ENCODE data around the gene NR2F1-AS1.
"Not testable (repeated sequence)": the region's sequence is repeated elsewhere in the genome, so short reads cannot be mapped to it uniquely, and the experiment has no call there.

The NR2F1-AS1 gene

GRCh38 chr5:93430118-93430517 is 150.9 kb downstream of the NR2F1-AS1 start:
- DNase-seq (ENCODE audit: low read depth in 2 of 2) = no peak

DNA sequence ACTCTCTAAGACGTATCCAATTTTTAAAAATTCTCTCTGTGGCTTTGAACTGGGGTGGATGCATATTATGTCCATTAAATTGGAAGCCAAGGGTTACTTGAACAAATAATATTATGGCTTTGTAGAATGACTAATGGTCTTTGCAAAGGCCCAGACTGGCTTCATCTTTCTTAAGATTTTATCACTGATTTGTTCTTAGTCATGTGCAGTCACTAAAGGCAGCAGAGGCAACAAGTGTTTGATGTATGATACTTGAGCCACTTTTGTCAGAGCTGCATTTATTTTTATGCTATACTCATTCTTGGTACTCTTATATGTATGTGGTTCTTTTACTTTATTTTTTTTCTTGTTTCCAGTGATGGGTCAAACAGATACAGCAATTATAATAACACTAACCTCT is 152.2 kb downstream of the NR2F1-AS1 start:
- no peak for DNase-seq (ENCODE audit: low read depth in 2 of 2)

DNA sequence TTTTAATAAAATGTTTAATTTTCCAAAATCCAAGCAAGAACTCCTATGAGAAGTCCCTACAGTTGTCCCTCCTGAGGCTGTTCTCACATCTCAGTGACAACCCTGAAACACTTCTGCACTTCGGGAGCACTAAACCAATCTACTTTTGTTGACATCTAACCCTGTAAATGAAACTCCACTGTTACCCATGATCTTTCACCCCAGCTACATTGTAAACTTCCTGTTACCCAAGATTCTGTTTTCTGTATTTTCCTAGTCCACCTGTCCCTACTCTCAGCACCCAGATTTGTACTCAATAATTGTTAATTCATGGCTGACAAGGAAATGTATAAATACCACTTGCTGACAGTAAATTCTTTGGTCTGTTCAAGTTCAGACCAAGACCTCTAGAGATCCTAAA is 153.7 kb downstream of the NR2F1-AS1 start:
- DNase-seq (ENCODE audit: low read depth in 2 of 2) = no peak

GRCh38 chr5:93425096-93425495 is 155.9 kb downstream of the NR2F1-AS1 start:
- DNase-seq (ENCODE audit: low read depth in 2 of 2) = no peak

DNA sequence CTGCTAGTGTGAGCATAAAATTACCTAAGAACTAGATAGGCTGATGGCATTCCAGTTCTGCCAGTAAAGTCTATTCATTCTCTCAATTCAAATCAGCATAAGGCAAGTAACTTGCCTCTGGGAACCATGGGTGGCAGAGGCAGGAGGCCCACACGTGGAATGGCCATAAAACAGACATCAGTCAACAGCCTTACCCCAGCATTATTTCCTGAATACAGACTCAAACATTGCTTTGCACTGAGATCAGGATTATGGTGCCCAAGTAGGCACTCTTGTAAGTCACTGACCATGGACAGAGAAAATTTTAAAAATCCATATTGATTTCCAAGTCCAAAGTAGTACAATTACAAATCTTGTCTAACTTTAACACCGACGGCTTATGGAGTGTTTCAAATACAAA is 157.7 kb downstream of the NR2F1-AS1 start:
- DNase-seq (ENCODE audit: low read depth in 2 of 2) = no peak

GRCh38 chr5:93422652-93423280 is 158.3 kb downstream of the NR2F1-AS1 start:
- no peak for DNase-seq (ENCODE audit: low read depth in 2 of 2)

DNA sequence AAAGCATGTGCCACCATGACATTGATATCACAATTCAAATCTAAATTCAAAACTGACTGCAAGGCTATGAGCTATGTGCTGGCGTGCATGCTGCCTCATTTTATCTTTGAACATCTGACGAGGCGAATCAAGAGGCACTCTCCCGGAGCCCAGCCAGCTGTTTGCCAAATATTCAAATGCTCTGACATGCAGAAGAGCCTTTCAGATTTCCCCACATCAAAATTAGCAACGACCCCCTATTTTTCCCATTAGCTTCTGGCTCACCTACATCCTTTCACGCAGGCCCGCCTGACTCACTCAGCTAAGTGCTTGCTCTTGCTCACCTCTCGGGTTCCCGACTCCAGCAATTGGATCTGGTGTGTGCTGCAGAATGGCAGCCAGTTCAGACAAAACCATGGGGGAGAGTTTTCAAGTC is 159.0 kb downstream of the NR2F1-AS1 start:
- DNase-seq (ENCODE audit: low read depth in 2 of 2) = no peak

DNA sequence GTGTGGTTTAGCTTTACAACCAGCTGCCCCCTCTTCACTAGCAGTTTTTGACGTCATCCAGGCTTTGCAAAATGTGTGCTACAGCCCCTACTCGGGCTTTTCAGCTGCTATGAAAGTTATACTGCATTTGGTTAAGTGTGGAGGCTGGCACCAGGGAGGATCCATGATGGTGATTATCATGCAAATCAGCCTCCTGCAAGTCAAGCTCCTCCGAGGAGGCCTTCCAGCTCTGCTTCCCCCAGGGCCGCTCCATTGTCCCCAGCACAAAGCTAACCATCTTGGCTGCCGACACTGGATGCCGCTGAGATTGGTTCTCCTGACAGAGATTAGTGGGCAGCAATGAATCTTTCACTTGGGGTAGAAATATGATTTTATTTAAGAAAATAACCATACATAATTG is 159.6 kb downstream of the NR2F1-AS1 start:
- no peak for DNase-seq (ENCODE audit: low read depth in 2 of 2)

- no peak for DNase-seq (ENCODE audit: low read depth in 2 of 2)
These were observed 163.5 kb downstream of the NR2F1-AS1 start for GRCh38 chr5:93417490-93417889.

DNA sequence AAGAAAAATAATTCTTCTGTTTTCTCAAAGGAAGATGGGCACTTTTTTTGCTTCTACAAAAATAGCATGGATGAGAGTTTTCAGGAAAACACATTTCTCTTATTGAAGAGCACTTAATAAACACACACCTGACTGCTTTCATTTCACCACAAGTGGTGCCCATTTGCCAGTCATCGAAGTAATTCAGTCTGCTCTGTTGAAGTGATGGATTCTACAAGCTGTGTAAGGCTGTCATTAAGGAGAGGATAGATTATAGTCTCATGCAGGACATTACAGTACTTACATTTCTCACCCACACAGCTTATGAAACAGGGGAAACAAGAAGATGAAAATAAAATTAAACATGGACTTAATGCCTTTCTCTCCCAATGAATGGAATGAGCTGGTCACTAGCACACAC is 165.2 kb downstream of the NR2F1-AS1 start:
- no peak for DNase-seq (ENCODE audit: low read depth in 2 of 2)

DNA sequence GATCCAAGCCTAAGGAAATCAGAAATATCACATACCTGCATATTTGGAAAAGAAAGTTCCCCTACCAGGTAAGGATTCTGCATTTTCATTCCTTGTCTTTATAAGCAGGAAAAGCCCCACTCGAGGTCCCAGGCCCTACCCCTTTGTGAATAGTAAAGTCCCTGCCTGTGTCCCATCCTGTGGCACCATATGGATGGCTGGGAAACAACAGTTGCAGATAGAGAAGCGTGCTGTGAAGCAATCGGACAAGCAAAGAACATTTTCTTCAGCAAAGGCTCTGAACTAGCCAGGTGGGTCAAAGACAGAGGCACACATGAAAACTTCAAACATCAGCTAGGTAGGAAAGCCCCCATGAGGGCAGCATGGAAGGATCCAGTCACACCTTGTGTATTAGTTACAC is 169.3 kb downstream of the NR2F1-AS1 start:
- DNase-seq (ENCODE audit: low read depth in 2 of 2) = no peak

GRCh38 chr5:93409691-93410090 is 171.3 kb downstream of the NR2F1-AS1 start:
- no peak for DNase-seq (ENCODE audit: low read depth in 2 of 2)

DNA sequence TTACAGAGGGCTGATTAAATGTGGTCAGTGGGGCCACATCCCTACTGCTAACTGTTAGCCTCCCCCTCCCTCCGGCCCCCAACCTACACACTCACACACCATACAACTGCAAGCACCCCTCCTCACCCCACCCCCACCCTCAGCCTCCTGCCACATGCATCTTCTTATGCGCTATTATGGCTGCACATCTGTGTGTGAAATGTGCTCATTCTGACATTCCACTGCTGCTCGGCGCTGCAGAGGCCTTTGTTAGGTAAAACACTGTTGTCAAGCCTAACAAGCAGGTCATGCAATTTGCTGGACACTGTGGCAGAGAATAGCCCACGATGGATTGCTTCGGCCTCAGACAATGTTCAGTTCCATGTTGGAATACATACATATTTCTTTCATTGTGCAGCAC is 173.6 kb downstream of the NR2F1-AS1 start:
- no peak for DNase-seq (ENCODE audit: low read depth in 2 of 2)

DNA sequence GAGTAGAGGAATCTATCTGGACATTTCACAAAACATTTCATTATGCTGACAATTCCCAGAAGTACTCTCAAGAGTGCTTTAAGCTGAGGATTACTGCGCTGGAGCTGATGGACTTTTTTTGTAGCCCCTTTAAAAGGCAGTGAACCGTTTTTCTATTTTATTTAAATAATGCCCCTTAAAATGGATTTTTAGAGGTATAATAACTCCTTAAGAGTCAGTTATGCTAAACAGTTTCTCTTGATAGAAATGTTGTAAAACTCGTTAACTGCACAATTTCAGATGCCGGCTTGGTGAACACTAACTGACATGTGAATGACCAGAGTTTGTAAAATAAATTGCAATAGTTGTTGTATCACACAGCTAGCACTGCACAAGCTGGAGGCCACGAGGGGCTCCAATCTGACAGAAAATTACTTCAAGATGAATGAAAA is 174.0 kb downstream of the NR2F1-AS1 start:
- DNase-seq (ENCODE audit: low read depth in 2 of 2) = no peak

- DNase-seq (ENCODE audit: low read depth in 2 of 2) = no peak
These were observed 176.8 kb downstream of the NR2F1-AS1 start for GRCh38 chr5:93404246-93404645.

- DNase-seq (ENCODE audit: low read depth in 2 of 2) = no peak
These were observed 177.7 kb downstream of the NR2F1-AS1 start for GRCh38 chr5:93403141-93403928.

GRCh38 chr5:93402451-93402850 is 178.6 kb downstream of the NR2F1-AS1 start:
- no peak for DNase-seq (ENCODE audit: low read depth in 2 of 2)

DNA sequence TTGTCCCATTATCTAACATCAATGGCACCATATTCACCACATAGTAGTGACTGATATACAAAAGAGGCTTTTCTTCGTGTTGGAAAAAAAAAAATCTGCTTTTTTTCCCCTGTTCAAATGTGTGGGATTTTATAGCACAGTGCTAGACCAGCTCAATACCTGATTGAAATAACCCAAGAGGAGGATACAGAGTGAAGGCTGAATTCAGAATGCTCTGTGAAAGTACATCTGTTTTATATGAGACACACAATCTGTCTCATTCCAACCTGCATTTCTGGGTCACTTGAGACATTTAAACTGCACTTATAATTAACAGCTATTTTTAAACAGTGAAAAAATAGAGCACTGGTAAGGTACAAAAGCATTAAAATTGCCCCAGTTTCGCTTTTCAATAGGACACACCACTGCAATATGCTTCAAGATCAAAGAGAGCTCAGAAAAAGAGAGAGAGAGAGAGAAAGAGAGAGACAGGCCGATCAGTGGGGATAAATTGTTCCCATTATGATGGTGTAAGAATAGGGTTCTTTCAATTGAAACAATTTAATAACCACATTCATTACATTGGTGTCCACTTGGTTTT is 179.3 kb downstream of the NR2F1-AS1 start:
- no peak for DNase-seq (ENCODE audit: low read depth in 2 of 2)

DNA sequence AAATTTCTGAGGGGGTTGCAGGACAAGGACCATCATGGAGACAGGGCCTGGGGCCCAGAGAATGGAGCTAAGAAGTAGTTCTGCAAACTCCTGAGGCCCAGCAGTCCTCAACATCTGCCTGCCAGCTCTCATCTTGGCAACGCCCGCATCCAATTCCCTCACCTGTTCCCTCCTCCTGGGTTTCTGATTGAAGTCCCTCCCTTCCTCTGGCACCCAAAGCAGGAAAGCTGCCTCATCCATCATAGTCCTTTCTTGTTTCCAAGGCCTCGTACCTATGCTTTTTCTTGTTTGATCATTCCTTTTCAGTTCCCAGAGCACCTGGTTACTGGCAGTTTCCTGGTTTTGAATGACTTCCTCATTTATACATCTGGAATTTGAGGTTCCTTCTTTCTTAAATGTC is 181.3 kb downstream of the NR2F1-AS1 start:
- no peak for DNase-seq (ENCODE audit: low read depth in 2 of 2)

- no peak for DNase-seq (ENCODE audit: low read depth in 2 of 2)
These were observed 185.0 kb downstream of the NR2F1-AS1 start for GRCh38 chr5:93395971-93396379.

GRCh38 chr5:93395010-93395409 is 186.0 kb downstream of the NR2F1-AS1 start:
- DNase-seq (ENCODE audit: low read depth in 2 of 2) = no peak

- DNase-seq (ENCODE audit: low read depth in 2 of 2) = no peak
These were observed 186.7 kb downstream of the NR2F1-AS1 start for GRCh38 chr5:93394301-93394700.

- not testable (repeated sequence) for DNase-seq (ENCODE audit: low read depth in 2 of 2)
These were observed 189.8 kb downstream of the NR2F1-AS1 start for GRCh38 chr5:93391169-93391568.
